ENCODE results near the gene TRPV2.

Gene TRPV2

GRCh38 chr17:16463358-16464302 is 48.3 kb downstream of the TRPV2 start:
- no peaks in the 10 kb centered on the region for H3K4me1 Mint-ChIP-seq (ENCODE audit: low read depth)
- no peaks in the 10 kb centered on the region for H3K36me3 Mint-ChIP-seq (ENCODE audit: low read depth)
- H3K4me3 Mint-ChIP-seq: no peak overlapping the region
- H3K27ac Mint-ChIP-seq: no peak overlapping the region
- intact Hi-C loops (cut with micrococcal nuclease): no loop called here
- no peaks in the 10 kb centered on the region for H3K9me3 Mint-ChIP-seq
- H3K27me3 Mint-ChIP-seq: peaks cover 2% of the 10 kb centered on the region

- intact Hi-C loops (cut with micrococcal nuclease): no loop called here
- H3K9me3 Mint-ChIP-seq: no peaks in the 10 kb centered on the region
- no peak overlapping the region for H3K27ac Mint-ChIP-seq
- peaks cover 5% of the 10 kb centered on the region for H3K27me3 Mint-ChIP-seq
- no peaks in the 10 kb centered on the region for H3K36me3 Mint-ChIP-seq (ENCODE audit: low read depth)
- H3K4me3 Mint-ChIP-seq: no peak overlapping the region
- no peaks in the 10 kb centered on the region for H3K4me1 Mint-ChIP-seq (ENCODE audit: low read depth)
These were observed 49.1 kb downstream of the TRPV2 start for GRCh38 chr17:16464303-16465051.

- Mint-ChIP-seq H3K4me3 (no peak overlapping the region), H3K4me1 (ENCODE audit: low read depth) (no peaks in the 10 kb centered on the region), H3K27ac (no peak overlapping the region), H3K27me3 (peaks cover 5% of the 10 kb centered on the region), H3K36me3 (ENCODE audit: low read depth) (no peaks in the 10 kb centered on the region), H3K9me3 (no peaks in the 10 kb centered on the region)
- intact Hi-C loops (cut with micrococcal nuclease): no loop called here
These were observed 49.6 kb downstream of the TRPV2 start for GRCh38 chr17:16465052-16465312.

- H3K4me1 Mint-ChIP-seq (ENCODE audit: low read depth): no peaks in the 10 kb centered on the region
- H3K27me3 Mint-ChIP-seq: peaks cover 5% of the 10 kb centered on the region
- intact Hi-C loops (cut with micrococcal nuclease): no loop called here
These were observed 50.5 kb downstream of the TRPV2 start for GRCh38 chr17:16465861-16466338.

DNA sequence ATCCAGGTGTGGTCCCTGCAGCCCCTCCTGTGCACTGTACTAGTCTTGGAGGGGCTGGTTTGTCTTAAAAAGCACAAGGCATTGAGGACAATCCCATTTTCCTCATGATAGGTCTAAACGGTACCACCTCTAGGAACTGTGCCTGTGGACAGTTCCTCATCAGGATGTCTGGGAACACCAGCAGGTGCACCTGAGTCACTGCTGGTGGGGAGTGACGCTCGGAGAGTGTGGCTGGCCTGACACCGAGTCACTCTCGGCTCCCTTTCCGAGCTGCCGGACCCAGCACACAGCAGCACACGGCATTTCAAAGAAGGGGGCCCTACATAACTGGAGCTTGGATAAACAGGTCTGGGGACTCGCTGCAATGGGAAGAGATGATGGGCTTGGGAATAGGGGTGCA is 51.0 kb downstream of the TRPV2 start:
- Mint-ChIP-seq H3K27me3 (peaks cover 5% of the 10 kb centered on the region), H3K4me3 (no peak overlapping the region), H3K27ac (no peak overlapping the region), H3K4me1 (ENCODE audit: low read depth) (no peaks in the 10 kb centered on the region), H3K36me3 (ENCODE audit: low read depth) (no peaks in the 10 kb centered on the region), H3K9me3 (no peaks in the 10 kb centered on the region)
- intact Hi-C loops (cut with micrococcal nuclease): no loop called here

More at GRCh38 chr17:16465861-16466338, 50.5 kb downstream of the TRPV2 start:
- Mint-ChIP-seq H3K27ac (no peak overlapping the region), H3K9me3 (no peaks in the 10 kb centered on the region), H3K36me3 (ENCODE audit: low read depth) (no peaks in the 10 kb centered on the region), H3K4me3 (no peak overlapping the region)

DNA sequence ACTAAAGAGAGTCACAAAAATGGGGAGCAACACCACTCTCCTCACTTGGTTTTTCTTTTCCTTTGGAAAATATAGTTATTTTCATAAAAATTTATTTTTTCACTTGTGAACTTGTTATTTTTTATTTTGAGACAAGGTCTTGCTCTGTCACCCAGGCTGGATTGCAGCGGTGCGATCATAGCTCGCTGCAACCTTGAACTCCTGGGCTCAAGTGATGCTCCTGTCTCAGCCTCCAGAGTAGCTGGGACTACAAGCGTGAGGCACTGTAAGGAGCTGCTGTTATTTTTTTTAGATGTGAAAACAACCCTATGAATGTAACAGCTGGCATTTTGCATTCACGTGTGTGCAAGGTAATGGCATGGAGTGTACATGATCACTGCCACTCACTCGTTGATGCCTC is 51.7 kb downstream of the TRPV2 start:
- Mint-ChIP-seq H3K4me3 (no peak overlapping the region), H3K9me3 (no peaks in the 10 kb centered on the region), H3K27ac (no peak overlapping the region), H3K27me3 (peaks cover 5% of the 10 kb centered on the region), H3K36me3 (ENCODE audit: low read depth) (no peaks in the 10 kb centered on the region), H3K4me1 (ENCODE audit: low read depth) (no peaks in the 10 kb centered on the region)
- intact Hi-C loops (cut with micrococcal nuclease): no loop called here

GRCh38 chr17:16467886-16468285 is 52.5 kb downstream of the TRPV2 start:
- H3K27ac Mint-ChIP-seq: no peak overlapping the region
- intact Hi-C loops (cut with micrococcal nuclease): no loop called here
- no peaks in the 10 kb centered on the region for H3K4me1 Mint-ChIP-seq (ENCODE audit: low read depth)
- no peak overlapping the region for H3K4me3 Mint-ChIP-seq
- peaks cover 5% of the 10 kb centered on the region for H3K27me3 Mint-ChIP-seq
- no peaks in the 10 kb centered on the region for H3K36me3 Mint-ChIP-seq (ENCODE audit: low read depth)
- H3K9me3 Mint-ChIP-seq: no peaks in the 10 kb centered on the region

- no peak overlapping the region for H3K4me3 Mint-ChIP-seq
- H3K36me3 Mint-ChIP-seq (ENCODE audit: low read depth): no peaks in the 10 kb centered on the region
- no peaks in the 10 kb centered on the region for H3K4me1 Mint-ChIP-seq (ENCODE audit: low read depth)
- H3K9me3 Mint-ChIP-seq: no peaks in the 10 kb centered on the region
- H3K27ac Mint-ChIP-seq: no peak overlapping the region
- peaks cover 5% of the 10 kb centered on the region for H3K27me3 Mint-ChIP-seq
- intact Hi-C loops (cut with micrococcal nuclease): no loop called here
These were observed 53.1 kb downstream of the TRPV2 start for GRCh38 chr17:16468428-16468992.

DNA sequence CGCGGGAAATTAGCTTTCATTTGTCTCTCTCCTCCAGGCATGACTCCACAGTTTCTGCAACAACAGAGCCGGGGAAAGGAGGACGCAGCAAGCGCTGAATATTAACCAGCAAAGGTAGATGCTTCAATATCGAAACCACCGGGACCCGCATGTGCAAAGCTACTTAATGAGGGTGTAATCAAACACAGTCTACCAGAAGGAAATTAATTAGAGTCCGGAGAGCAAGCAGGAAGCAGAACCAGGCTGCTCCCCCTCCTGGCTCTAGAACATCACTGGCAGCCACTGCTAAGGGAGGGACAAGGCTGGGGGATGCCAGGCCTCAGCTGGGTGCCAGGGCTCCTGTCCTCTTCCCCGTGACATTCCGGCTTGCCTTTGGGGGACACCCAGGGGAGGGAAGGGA is 54.9 kb downstream of the TRPV2 start:
- Mint-ChIP-seq H3K27ac (no peak overlapping the region), H3K36me3 (ENCODE audit: low read depth) (no peaks in the 10 kb centered on the region), H3K4me3 (no peak overlapping the region), H3K27me3 (peaks cover 5% of the 10 kb centered on the region), H3K4me1 (ENCODE audit: low read depth) (peaks cover 3% of the 10 kb centered on the region), H3K9me3 (no peaks in the 10 kb centered on the region)
- intact Hi-C loops (cut with micrococcal nuclease): no loop called here

GRCh38 chr17:16471295-16471694 is 55.9 kb downstream of the TRPV2 start:
- no peaks in the 10 kb centered on the region for H3K9me3 Mint-ChIP-seq
- peaks cover 5% of the 10 kb centered on the region for H3K27me3 Mint-ChIP-seq
- no peak overlapping the region for H3K4me3 Mint-ChIP-seq
- H3K4me1 Mint-ChIP-seq (ENCODE audit: low read depth): peaks cover 4% of the 10 kb centered on the region
- no peak overlapping the region for H3K27ac Mint-ChIP-seq
- intact Hi-C loops (cut with micrococcal nuclease): no loop called here
- H3K36me3 Mint-ChIP-seq (ENCODE audit: low read depth): no peaks in the 10 kb centered on the region

DNA sequence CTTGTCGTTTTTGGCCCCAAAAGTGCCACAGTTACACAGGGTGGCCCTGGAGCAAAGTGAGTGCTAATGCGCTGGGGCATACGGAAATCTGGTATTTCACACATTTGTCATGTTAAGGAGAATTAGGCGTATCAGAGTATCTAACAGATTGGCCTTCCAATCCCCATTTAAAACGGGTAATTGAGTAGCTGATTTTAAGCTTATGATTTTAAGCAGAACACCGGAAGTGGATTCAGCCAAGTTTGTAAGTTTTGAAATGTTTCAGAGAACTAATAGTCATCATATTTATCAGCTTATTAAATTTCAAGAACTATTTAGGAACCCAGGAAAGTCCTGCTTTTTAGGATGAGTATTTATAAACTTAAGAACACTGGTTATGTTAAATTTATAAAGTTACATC is 57.2 kb downstream of the TRPV2 start:
- Mint-ChIP-seq H3K27me3 (peaks cover 5% of the 10 kb centered on the region), H3K4me1 (ENCODE audit: low read depth) (peaks cover 4% of the 10 kb centered on the region), H3K4me3 (no peak overlapping the region), H3K36me3 (ENCODE audit: low read depth) (no peaks in the 10 kb centered on the region), H3K27ac (no peak overlapping the region), H3K9me3 (no peaks in the 10 kb centered on the region)
- intact Hi-C loops (cut with micrococcal nuclease): no loop called here

GRCh38 chr17:16473044-16474011 is 58.0 kb downstream of the TRPV2 start:
- intact Hi-C loops (cut with micrococcal nuclease): no loop called here
- H3K27ac Mint-ChIP-seq: no peak overlapping the region
- H3K4me3 Mint-ChIP-seq: no peak overlapping the region
- H3K36me3 Mint-ChIP-seq (ENCODE audit: low read depth): no peaks in the 10 kb centered on the region
- peaks cover 2% of the 10 kb centered on the region for H3K27me3 Mint-ChIP-seq
- no peaks in the 10 kb centered on the region for H3K9me3 Mint-ChIP-seq
- H3K4me1 Mint-ChIP-seq (ENCODE audit: low read depth): peaks cover 4% of the 10 kb centered on the region

- no peak overlapping the region for H3K27ac Mint-ChIP-seq
- peaks cover 1% of the 10 kb centered on the region for H3K27me3 Mint-ChIP-seq
- H3K36me3 Mint-ChIP-seq (ENCODE audit: low read depth): no peaks in the 10 kb centered on the region
These were observed 58.8 kb downstream of the TRPV2 start for GRCh38 chr17:16474012-16474725.

More at GRCh38 chr17:16474012-16474725, 58.8 kb downstream of the TRPV2 start:
- Mint-ChIP-seq H3K4me1 (ENCODE audit: low read depth) (peaks cover 4% of the 10 kb centered on the region), H3K4me3 (no peak overlapping the region), H3K9me3 (no peaks in the 10 kb centered on the region)
- intact Hi-C loops (cut with micrococcal nuclease): no loop called here
